Measurements from ENCODE around the gene UEVLD. TPM values are rescaled to one million over a fixed set of nuclear protein-coding genes. Genes with fewer than 3 reads are reported as not detected.
A peak's percentile ranks its signal among the peaks of the same experiment; 100 is the strongest.

UEVLD gene
- total and polyA plus RNA-seq, 9 of the 15 experiments (the other 6 are each of a cell fraction or from before 2014, with no cell fraction given) = 4.7 to 12.6 (median 7.4) TPM

GRCh38 chr11:18615628-18616392 is 27.3 kb upstream of the UEVLD start (continued):
- no peak for TF ChIP-seq CREB5 (CRISPR knock-in tag; IDR thresholded peaks at IDR 0.05)
- no peak for TF ChIP-seq SRF (CRISPR knock-in tag; IDR thresholded peaks at IDR 0.05)
- no peak for TF ChIP-seq RBM39 (optimal IDR thresholded peaks at IDR 0.05; ENCODE audit: low read depth, low read length)
- no peak for TF ChIP-seq PTRF (tag; IDR thresholded peaks at IDR 0.05)
- TF ChIP-seq OTX1 (CRISPR knock-in tag; IDR thresholded peaks at IDR 0.05) = no peak
- TF ChIP-seq CBX5 (IDR thresholded peaks at IDR 0.05; ENCODE audit: borderline replicate concordance, low read depth) = no peak
- TF ChIP-seq NFE2 (IDR thresholded peaks at IDR 0.05; ENCODE audit: low read depth) = peak; percentile 65
- TF ChIP-seq ZFP36 (IDR thresholded peaks at IDR 0.05; ENCODE audit: low read depth, low read length, partially characterized antibody) = no peak
- no peak for TF ChIP-seq ELF4 (CRISPR knock-in tag; IDR thresholded peaks at IDR 0.05)
- peak; percentile 74; the same call in 1 of the 2 replicates for TF ChIP-seq JUND (IDR thresholded peaks at IDR 0.05; ENCODE audit: borderline replicate concordance, low read depth, low read length)
- peak; percentile 74 for TF ChIP-seq JUND (tag; IDR thresholded peaks at IDR 0.05; ENCODE audit: borderline replicate concordance, low read depth, low read length)
- no peak for TF ChIP-seq PTTG1 (tag; IDR thresholded peaks at IDR 0.05; ENCODE audit: low read depth)
- TF ChIP-seq, protein P1, sequence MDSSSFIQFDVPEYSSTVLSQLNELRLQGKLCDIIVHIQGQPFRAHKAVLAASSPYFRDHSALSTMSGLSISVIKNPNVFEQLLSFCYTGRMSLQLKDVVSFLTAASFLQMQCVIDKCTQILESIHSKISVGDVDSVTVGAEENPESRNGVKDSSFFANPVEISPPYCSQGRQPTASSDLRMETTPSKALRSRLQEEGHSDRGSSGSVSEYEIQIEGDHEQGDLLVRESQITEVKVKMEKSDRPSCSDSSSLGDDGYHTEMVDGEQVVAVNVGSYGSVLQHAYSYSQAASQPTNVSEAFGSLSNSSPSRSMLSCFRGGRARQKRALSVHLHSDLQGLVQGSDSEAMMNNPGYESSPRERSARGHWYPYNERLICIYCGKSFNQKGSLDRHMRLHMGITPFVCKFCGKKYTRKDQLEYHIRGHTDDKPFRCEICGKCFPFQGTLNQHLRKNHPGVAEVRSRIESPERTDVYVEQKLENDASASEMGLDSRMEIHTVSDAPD (CRISPR knock-in tag; IDR thresholded peaks at IDR 0.05) = no peak
- TF ChIP-seq ARID1B (IDR thresholded peaks at IDR 0.05) = peak; percentile 47; the same call in 1 of the 2 replicates
- peak; percentile 69 for TF ChIP-seq HMBOX1 (IDR thresholded peaks at IDR 0.05)
- no peak for TF ChIP-seq SMAD3 (CRISPR knock-in tag; conservative IDR thresholded peaks at IDR 0.05)
- TF ChIP-seq MEIS2 (IDR thresholded peaks at IDR 0.05; ENCODE audit: partially characterized antibody) = peak; percentile 35
- peak; percentile 26; the same call in 1 of the 2 replicates for TF ChIP-seq EGR1 (conservative IDR thresholded peaks at IDR 0.05)
- TF ChIP-seq CBFA2T2 (conservative IDR thresholded peaks at IDR 0.05) = no peak
- TF ChIP-seq STAG1 (CRISPR knock-in tag; IDR thresholded peaks at IDR 0.05; ENCODE audit: borderline replicate concordance) = no peak
- TF ChIP-seq, protein P2, sequence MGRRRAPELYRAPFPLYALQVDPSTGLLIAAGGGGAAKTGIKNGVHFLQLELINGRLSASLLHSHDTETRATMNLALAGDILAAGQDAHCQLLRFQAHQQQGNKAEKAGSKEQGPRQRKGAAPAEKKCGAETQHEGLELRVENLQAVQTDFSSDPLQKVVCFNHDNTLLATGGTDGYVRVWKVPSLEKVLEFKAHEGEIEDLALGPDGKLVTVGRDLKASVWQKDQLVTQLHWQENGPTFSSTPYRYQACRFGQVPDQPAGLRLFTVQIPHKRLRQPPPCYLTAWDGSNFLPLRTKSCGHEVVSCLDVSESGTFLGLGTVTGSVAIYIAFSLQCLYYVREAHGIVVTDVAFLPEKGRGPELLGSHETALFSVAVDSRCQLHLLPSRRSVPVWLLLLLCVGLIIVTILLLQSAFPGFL (CRISPR knock-in tag; IDR thresholded peaks at IDR 0.05) = no peak
- TF ChIP-seq C11orf30 (IDR thresholded peaks at IDR 0.05; ENCODE audit: low read depth) = peak; percentile 40; the same call in 1 of the 2 replicates
- no peak for TF ChIP-seq ZNF12 (CRISPR knock-in tag; IDR thresholded peaks at IDR 0.05)
- peak; percentile 79 for TF ChIP-seq FOSL1 (tag; conservative IDR thresholded peaks at IDR 0.05)
- TF ChIP-seq SMARCA5 (IDR thresholded peaks at IDR 0.05) = no peak
